H9 (cell line): ENCODE results near the gene LIN9. TPM values are rescaled to one million over a fixed set of nuclear protein-coding genes. Genes with fewer than 3 reads are reported as not detected.

ENCODE experiments used
- DNase-seq: peaks from one replicate; pipeline ENCODE4 v3.0.0-alpha.2; 2017
- H2AFZ ChIP-seq: one replicate; pipeline ENCODE4 v1.6.1; 2013; ENCODE audit warnings: mild to moderate bottlenecking, low read length, control low read depth, moderate library complexity
- H2AK5ac ChIP-seq: 2 replicates; pipeline ENCODE4 v1.6.1; 2013; ENCODE audit warnings: low read length, control low read depth, mixed read lengths; ENCODE audit not compliant: insufficient read length
- H2BK120ac ChIP-seq: one replicate; pipeline ENCODE4 v1.6.1; 2013; ENCODE audit warnings: low read depth, mild to moderate bottlenecking, low read length, control low read depth, inconsistent platforms; ENCODE audit not compliant: poor library complexity, severe bottlenecking
- H2BK12ac ChIP-seq: 2 replicates; pipeline ENCODE4 v1.6.1; 2013; ENCODE audit warnings: low read length, control low read depth, mixed read lengths, low read depth; ENCODE audit not compliant: insufficient read length
- H2BK15ac ChIP-seq: 2 replicates; pipeline ENCODE4 v1.6.1; 2013; ENCODE audit warnings: low read depth, low read length, control low read depth
- H2BK20ac ChIP-seq: one replicate; pipeline ENCODE4 v1.6.1; 2013; ENCODE audit warnings: low read depth, mild to moderate bottlenecking, low read length, control low read depth, inconsistent platforms; ENCODE audit not compliant: poor library complexity, severe bottlenecking
- H2BK5ac ChIP-seq: 2 replicates; pipeline ENCODE4 v1.6.1; 2013; ENCODE audit warnings: low read length, control low read depth, mixed read lengths; ENCODE audit not compliant: insufficient read length
- H3K14ac ChIP-seq: 2 replicates; pipeline ENCODE4 v1.6.1; 2013; ENCODE audit warnings: low read length, control low read depth; ENCODE audit not compliant: insufficient read depth
- H3K18ac ChIP-seq: 2 replicates; pipeline ENCODE4 v1.6.1; 2013; ENCODE audit warnings: low read depth, mild to moderate bottlenecking, mixed read lengths, low read length, control low read depth; ENCODE audit not compliant: insufficient read length
- H3K23ac ChIP-seq: 2 replicates; pipeline ENCODE4 v1.6.1; 2013; ENCODE audit warnings: low read length, control low read depth, mixed read lengths, low read depth; ENCODE audit not compliant: insufficient read length
- H3K23me2 ChIP-seq: 2 replicates; pipeline ENCODE4 v1.6.1; 2013; ENCODE audit warnings: low read depth, mild to moderate bottlenecking, mixed read lengths, low read length, control low read depth; ENCODE audit not compliant: insufficient read length, poor library complexity, severe bottlenecking
- H3K27ac ChIP-seq: 2 replicates; pipeline ENCODE4 v1.5.1; 2013; ENCODE audit warnings: low read length, control low read depth, mixed read lengths, low read depth; ENCODE audit not compliant: insufficient read length
- H3K27me3 ChIP-seq: 2 replicates; pipeline ENCODE4 v1.6.1; 2013; ENCODE audit warnings: low read length, control low read depth, inconsistent platforms; ENCODE audit not compliant: insufficient read depth
- H3K4ac ChIP-seq: 2 replicates; pipeline ENCODE4 v1.6.1; 2013; ENCODE audit warnings: low read depth, mild to moderate bottlenecking, control low read depth, inconsistent platforms, low read length, moderate library complexity
- H3K4me1 ChIP-seq: 2 replicates; pipeline ENCODE4 v1.6.1; 2013; ENCODE audit warnings: low read length, control low read depth, inconsistent platforms; ENCODE audit not compliant: insufficient read depth
- H3K4me2 ChIP-seq: 2 replicates; pipeline ENCODE4 v1.6.1; 2013; ENCODE audit warnings: low read length, control low read depth, mixed read lengths; ENCODE audit not compliant: insufficient read length, insufficient read depth
- H3K56ac ChIP-seq: 2 replicates; pipeline ENCODE4 v1.6.1; 2013; ENCODE audit warnings: low read depth, mild to moderate bottlenecking, mixed read lengths, low read length, control low read depth; ENCODE audit not compliant: insufficient read length
- H3K79me1 ChIP-seq: 2 replicates; pipeline ENCODE4 v1.6.1; 2013; ENCODE audit warnings: low read depth, mild to moderate bottlenecking, moderate library complexity, low read length, control low read depth, inconsistent platforms; ENCODE audit not compliant: insufficient read depth, poor library complexity, severe bottlenecking
- H3K79me2 ChIP-seq: 2 replicates; pipeline ENCODE4 v1.6.1; 2013; ENCODE audit warnings: low read length, control low read depth, inconsistent platforms; ENCODE audit not compliant: insufficient read depth
- H3K9ac ChIP-seq: 2 replicates; pipeline ENCODE4 v1.6.1; 2013; ENCODE audit warnings: low read length, control low read depth, mixed read lengths; ENCODE audit not compliant: insufficient read length; ENCODE audit errors: extremely low read depth
- H3K9me3 ChIP-seq: one replicate; pipeline ENCODE4 v1.6.1; 2013; ENCODE audit warnings: low read depth, low read length, inconsistent platforms; ENCODE audit not compliant: control insufficient read depth
- H3T11ph ChIP-seq: one replicate; pipeline ENCODE4 v1.6.1; 2013; ENCODE audit warnings: mild to moderate bottlenecking, low read length, control low read depth, inconsistent platforms
- H4K20me1 ChIP-seq: one replicate; pipeline ENCODE4 v1.6.1; 2013; ENCODE audit not compliant: control insufficient read depth, insufficient read length, insufficient read depth
- H4K5ac ChIP-seq: 2 replicates; pipeline ENCODE4 v1.6.1; 2013; ENCODE audit warnings: low read depth, mild to moderate bottlenecking, mixed read lengths, low read length, control low read depth; ENCODE audit not compliant: insufficient read length
- H4K8ac ChIP-seq: replicated peaks from 2 replicates; pipeline ENCODE4 v1.6.1; 2013; ENCODE audit warnings: low read length, control low read depth, mixed read lengths, low read depth; ENCODE audit not compliant: insufficient read length
- H4K91ac ChIP-seq: 2 replicates; pipeline ENCODE4 v1.6.1; 2013; ENCODE audit warnings: low read depth, mild to moderate bottlenecking, moderate library complexity, mixed read lengths, low read length, control low read depth; ENCODE audit not compliant: insufficient read length
- H3K27ac Mint-ChIP-seq, 3 experiments: 2 replicates in 2 of 3; 3 replicates in 1 of 3; pipeline ENCODE4 v1.8.0; 2020 to 2021; ENCODE audit warnings: mixed read lengths in 3 of 3, mild to moderate bottlenecking in 1 of 3, moderate library complexity in 1 of 3
- H3K27me3 Mint-ChIP-seq: 2 replicates; pipeline ENCODE4 v1.8.0; 2021; ENCODE audit warnings: low read depth, mild to moderate bottlenecking, moderate library complexity, mixed read lengths
- H3K36me3 Mint-ChIP-seq, 3 experiments: 2 replicates in 2 of 3; 3 replicates in 1 of 3; pipeline ENCODE4 v1.8.0; 2020 to 2021; ENCODE audit warnings: low read depth in 3 of 3, mixed read lengths in 3 of 3; ENCODE audit not compliant: insufficient read depth in 1 of 3
- H3K4me1 Mint-ChIP-seq, 2 experiments: 2 replicates each; pipeline ENCODE4 v1.8.0; 2020; ENCODE audit warnings: mixed read lengths in 2 of 2
- H3K4me3 Mint-ChIP-seq, 2 experiments: 2 replicates in 1 of 2; 3 replicates in 1 of 2; pipeline ENCODE4 v1.8.0; 2020 to 2021; ENCODE audit warnings: mild to moderate bottlenecking in 2 of 2, mixed read lengths in 2 of 2, moderate library complexity in 1 of 2
- H3K9me3 Mint-ChIP-seq, 2 experiments: 2 replicates in 1 of 2; 3 replicates in 1 of 2; pipeline ENCODE4 v1.8.0; 2020; ENCODE audit warnings: mild to moderate bottlenecking in 2 of 2, mixed read lengths in 2 of 2, moderate library complexity in 1 of 2
- WGBS: extraction: QIAGEN DNeasy Blood & Tissue Kit; methylation state at CpG from one replicate; pipeline ENCODE4 v1.1.7; 2013; ENCODE audit warnings: missing lambda C conversion rate, low lambda C conversion rate, mixed read lengths; ENCODE audit not compliant: insufficient read length; ENCODE audit errors: extremely low coverage; 5-methylcytosine and 5-hydroxymethylcytosine counted together
- total RNA-seq: library from RNA; stranded (reverse); gene quantifications from 2 replicates; pipeline ENCODE4 v1.2.1, GENCODE V29; 2021
- TF ChIP-seq, protein P1 (sequence below): fragments of 200-600 bp; sonication (generic); conservative IDR thresholded peaks from 3 replicates; pipeline ENCODE4 v1.8.0; 2021; ENCODE audit warnings: antibody characterized with exemption, mild to moderate bottlenecking

The LIN9 gene
- total RNA-seq, 1 experiment from 2014 or later = 9.5 TPM

DNA sequence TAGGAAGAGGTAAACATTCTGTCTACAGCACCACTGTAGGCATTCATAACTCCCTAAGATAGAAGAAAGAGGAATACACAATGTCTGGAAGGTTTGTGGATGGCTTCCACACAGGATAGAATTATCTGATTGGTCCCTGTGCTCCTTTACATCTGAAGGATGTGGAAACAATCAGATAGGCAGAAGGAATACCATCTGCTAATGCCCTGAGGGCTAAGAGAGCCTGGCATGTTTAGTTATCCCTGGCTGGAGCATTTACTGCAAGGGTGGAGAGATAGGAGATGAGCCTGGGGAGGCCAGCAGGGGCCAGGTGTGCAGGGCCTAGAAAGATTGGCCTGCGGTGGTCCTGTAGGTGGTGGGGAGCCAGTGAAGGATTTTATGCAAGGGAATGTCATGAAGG is 113.8 kb downstream of the LIN9 start:
- H3K27me3 ChIP-seq = no peaks in the 10 kb centered on the region
- no peak overlapping the region for H2AFZ ChIP-seq
- no peak overlapping the region for H3K4me2 ChIP-seq
- no peak overlapping the region for H3K14ac ChIP-seq
- no peaks in the 10 kb centered on the region for H3K79me1 ChIP-seq
- H3K18ac ChIP-seq = no peak overlapping the region
- no CpG with 5 or more reads among the region's 1 CpG for WGBS
- Mint-ChIP-seq H3K9me3 (no peaks in the 10 kb centered on the region), H3K27me3 (peaks cover 3% of the 10 kb centered on the region; the same call in 1 of the 2 replicates), H3K27ac (no peak overlapping the region; a peak in 1 of 7 replicates), H3K4me1 (peaks cover 5 to 7% of the 10 kb centered on the region in 2 experiments), H3K36me3 (no peaks in the 10 kb centered on the region), H3K4me3 (no peak overlapping the region; a peak in 1 of 5 replicates)
- no peak overlapping the region for H3T11ph ChIP-seq
- H3K27ac ChIP-seq = no peak overlapping the region
- no peaks in the 10 kb centered on the region for H3K23me2 ChIP-seq
- H2AK5ac ChIP-seq = no peak overlapping the region
- no peaks in the 10 kb centered on the region for H3K4me1 ChIP-seq
- no peak overlapping the region for H2BK5ac ChIP-seq
- DNase-seq = no peak
- no peak overlapping the region for H4K5ac ChIP-seq
- no peak overlapping the region for H3K23ac ChIP-seq
- H4K91ac ChIP-seq = no peak overlapping the region
- H3K56ac ChIP-seq = no peak overlapping the region
- no peak overlapping the region for H2BK12ac ChIP-seq
- no peaks in the 10 kb centered on the region for H3K79me2 ChIP-seq
- no peak overlapping the region for H3K9ac ChIP-seq
- TF ChIP-seq, protein P1, sequence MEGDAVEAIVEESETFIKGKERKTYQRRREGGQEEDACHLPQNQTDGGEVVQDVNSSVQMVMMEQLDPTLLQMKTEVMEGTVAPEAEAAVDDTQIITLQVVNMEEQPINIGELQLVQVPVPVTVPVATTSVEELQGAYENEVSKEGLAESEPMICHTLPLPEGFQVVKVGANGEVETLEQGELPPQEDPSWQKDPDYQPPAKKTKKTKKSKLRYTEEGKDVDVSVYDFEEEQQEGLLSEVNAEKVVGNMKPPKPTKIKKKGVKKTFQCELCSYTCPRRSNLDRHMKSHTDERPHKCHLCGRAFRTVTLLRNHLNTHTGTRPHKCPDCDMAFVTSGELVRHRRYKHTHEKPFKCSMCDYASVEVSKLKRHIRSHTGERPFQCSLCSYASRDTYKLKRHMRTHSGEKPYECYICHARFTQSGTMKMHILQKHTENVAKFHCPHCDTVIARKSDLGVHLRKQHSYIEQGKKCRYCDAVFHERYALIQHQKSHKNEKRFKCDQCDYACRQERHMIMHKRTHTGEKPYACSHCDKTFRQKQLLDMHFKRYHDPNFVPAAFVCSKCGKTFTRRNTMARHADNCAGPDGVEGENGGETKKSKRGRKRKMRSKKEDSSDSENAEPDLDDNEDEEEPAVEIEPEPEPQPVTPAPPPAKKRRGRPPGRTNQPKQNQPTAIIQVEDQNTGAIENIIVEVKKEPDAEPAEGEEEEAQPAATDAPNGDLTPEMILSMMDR = no peak
- no peak overlapping the region for H3K4ac ChIP-seq
- no peak overlapping the region for H2BK120ac ChIP-seq
- H3K9me3 ChIP-seq = no peaks in the 10 kb centered on the region
- no peak overlapping the region for H2BK20ac ChIP-seq
- no peak overlapping the region for H4K8ac ChIP-seq
- H2BK15ac ChIP-seq = no peak overlapping the region
- no peaks in the 10 kb centered on the region for H4K20me1 ChIP-seq
